Erythroblast (primary cell): ENCODE data around the gene SUSD3.

ENCODE experiments used
- GATA1 ChIP-seq: IDR thresholded peaks from 2 replicates; pipeline ENCODE4 v1.6.1; 2011; ENCODE audit warnings: low read depth, mild to moderate bottlenecking, control low read depth, low read length, moderate library complexity
- POLR2A ChIP-seq: IDR thresholded peaks from 2 replicates; pipeline ENCODE4 v1.6.1; 2011; ENCODE audit warnings: mild to moderate bottlenecking, low read length

- TF ChIP-seq POLR2A: peak; percentile 86
- no peak for TF ChIP-seq GATA1
These were observed 37.0 kb downstream of the SUSD3 start for GRCh38 chr9:93095205-93096130.
